NCI-H146 (cell line): Measurements from ENCODE around the gene PRAME.
"Not testable (repeated sequence)": the region's sequence is repeated elsewhere in the genome, so short reads cannot be mapped to it uniquely, and the experiment has no call there.

Source experiments
- DNase-seq: peaks from one replicate; lab custom pipeline; 2025; lab: John Stamatoyannopoulos, UW

PRAME gene, protein sequence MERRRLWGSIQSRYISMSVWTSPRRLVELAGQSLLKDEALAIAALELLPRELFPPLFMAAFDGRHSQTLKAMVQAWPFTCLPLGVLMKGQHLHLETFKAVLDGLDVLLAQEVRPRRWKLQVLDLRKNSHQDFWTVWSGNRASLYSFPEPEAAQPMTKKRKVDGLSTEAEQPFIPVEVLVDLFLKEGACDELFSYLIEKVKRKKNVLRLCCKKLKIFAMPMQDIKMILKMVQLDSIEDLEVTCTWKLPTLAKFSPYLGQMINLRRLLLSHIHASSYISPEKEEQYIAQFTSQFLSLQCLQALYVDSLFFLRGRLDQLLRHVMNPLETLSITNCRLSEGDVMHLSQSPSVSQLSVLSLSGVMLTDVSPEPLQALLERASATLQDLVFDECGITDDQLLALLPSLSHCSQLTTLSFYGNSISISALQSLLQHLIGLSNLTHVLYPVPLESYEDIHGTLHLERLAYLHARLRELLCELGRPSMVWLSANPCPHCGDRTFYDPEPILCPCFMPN

DNA sequence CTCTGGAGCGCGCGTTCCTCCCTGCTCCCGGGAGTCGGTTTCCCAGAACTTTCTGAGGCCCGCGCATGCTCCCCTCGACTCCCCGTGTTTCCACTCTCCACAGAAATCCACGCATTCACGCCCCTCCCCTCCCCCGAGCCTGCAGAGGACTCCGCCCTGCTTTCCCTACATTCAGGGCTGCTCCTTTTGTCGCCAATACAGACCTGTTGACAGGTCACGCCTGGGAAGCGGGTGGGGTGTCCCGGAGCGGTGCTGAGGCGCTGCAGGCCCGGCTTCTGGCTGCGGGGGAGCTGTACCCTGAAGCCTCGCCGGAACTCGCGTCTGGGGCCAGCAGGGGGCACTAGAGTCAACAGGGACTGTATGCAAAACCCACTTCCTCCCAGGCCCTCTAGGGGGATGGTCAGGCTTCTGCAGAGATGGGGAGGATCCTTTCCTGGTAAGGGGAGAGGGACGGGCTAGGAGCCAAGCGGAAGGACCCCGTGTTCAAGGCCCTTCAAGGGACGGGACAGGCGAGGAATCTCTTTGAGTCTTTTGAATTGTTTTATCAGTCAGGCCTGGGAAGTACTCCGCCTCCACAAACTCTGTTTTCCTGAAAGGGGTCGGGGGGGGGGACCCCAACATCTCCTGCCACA lies at the start of gene PRAME:
TSS of gene PRAME (minus strand) at position 294 of the 632 bp plus-strand sequence. CDS start 2,433 bp downstream, outside the sequence.
- DNase-seq, result peak; percentile 91

DNA sequence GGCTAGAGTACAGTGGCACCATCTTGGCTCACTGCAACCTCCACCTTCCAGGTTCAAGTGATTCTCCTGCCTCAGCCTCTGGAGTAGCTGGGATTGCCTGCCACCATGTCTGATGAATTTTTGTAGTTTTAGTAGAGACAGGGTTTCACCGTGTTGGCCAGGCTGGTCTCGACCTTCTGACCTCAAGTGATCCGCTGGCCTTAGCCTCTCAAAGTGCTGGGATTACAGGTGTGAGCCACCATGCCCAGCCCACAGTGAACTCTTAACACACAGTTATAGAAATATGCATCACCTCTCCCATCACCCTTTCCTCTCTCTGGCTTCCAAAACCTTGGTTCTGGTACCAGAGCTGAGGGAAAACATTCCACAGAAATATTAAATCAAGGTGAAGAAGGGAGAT lies 49.0 kb upstream of the PRAME start:
- not testable (repeated sequence) for DNase-seq

DNA sequence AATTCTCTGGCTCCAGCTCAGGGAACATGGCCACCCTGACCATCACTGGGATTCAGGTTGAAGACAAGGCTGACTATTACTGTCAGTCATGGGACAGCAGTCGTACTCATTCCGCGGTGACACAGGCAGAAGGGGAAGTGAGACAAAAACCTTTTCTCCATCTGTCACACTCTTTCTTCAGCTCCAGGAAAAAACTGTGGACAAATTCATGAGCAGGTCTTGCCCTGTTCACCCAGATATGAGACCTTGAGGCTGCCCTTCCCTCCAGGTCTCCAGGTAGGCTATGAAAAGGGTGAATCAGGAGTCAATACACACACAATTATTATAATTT lies 46.0 kb upstream of the PRAME start:
- no peak for DNase-seq

DNA sequence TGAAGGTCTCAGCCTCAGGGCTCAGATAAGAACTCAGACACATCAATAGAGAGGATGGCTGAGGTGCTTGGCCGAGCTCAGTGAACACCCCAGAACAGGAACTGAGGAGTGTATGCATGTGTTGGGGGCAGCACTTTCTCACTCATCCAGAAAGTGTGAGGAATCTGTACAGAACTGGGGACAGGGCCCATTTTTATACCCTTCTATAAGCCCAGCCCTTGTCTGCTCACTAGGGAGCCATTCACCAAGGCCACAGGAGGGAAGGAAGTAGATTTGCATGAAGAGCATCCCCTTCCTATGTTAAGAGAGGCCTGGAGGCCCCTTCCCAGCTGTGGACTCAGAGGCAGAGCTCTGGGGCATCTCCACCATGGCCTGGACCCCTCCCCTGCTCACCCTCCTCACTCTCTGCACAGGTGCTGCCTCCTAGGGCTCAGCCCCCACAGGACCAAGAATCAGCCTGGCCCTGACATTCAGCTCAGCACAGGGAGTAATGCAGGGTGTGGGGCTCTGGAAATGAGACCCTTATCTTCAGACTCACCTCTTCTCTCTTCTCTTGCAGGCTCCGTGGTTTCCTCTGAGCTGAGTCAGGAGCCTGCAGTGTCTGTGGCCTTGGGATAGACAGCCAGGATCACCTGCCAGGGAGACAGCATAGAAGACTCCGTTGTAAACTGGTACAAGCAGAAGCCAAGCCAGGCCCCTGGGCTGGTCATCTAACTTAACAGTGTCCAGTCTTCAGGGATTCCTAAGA lies 45.4 kb upstream of the PRAME start:
- DNase-seq, result no peak

DNA sequence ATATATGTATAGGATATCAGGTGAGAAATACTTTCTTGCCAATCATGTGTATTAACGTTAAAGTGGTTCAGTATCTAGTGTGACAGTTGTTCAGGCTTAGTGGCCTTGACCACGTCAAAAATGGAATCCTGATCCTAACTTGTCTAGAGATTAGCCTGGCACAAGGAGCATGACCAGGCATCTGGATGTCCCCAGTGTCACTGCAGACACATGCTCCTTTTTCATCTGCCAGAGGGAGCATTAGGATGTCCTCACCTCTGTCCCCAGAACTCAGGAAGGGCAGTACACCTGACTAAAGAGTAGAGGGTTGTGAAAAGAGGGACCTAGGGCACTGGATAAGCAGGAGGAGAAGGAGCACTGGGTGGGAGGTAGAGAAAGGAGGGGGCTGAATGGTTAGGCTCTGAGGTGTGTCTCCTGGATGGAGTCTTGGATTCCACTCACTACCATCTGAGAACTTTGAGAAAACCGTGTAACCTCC lies 44.4 kb upstream of the PRAME start:
- no peak for DNase-seq

DNA sequence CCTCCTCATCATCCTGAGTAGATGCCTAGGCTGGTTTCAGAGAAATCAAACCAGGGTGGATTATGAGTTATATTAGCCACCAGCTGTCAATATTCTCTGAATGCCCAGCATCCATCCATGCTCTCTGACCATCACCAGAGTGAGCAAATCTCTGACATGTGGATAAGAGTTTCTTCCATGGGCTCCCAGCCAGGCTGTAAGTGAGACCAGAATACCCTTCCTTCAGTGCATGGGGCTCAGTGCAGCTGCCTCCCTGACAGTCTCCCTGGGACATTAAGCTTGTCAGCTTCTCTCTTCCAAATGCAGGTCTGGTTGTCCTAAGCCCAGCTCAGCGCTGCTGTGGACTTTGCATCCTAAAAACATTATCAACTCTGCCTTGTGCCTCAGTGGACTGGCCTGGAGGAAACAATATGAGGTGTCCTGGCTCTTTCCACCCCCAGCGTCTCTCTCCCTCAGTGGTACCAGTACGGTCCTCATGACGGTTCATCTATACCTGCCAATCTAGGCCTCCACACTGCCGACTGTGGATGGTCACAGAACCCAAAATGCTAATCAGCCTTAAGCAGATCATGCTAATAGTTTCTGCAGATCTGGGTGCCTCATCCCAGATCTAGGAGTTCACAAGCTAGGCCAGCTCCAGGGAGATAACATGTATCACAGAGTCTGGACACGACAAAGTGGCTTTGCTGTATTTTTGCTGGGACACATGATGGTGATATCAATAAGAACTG lies 41.6 kb upstream of the PRAME start:
- DNase-seq, result no peak

DNA sequence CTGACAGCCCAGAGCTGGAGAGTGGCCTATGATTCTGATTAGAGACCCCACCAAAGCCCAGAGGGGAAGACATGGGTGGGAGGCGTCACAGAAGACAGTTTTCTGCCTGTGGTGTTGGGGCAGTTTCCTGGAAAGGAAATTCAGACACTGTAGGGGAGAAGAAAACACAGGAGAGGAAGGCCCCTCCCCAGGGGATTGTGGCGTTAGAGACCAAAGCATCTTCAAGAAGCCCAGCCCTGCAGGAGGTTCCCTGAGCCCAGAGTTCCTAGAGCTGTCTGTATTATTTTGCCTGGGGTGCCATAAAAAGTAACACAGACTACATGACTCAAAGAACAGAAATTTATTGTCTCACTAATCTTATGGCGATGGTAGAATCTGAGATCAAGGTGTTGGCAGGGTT lies 40.2 kb upstream of the PRAME start:
- DNase-seq, result no peak

DNA sequence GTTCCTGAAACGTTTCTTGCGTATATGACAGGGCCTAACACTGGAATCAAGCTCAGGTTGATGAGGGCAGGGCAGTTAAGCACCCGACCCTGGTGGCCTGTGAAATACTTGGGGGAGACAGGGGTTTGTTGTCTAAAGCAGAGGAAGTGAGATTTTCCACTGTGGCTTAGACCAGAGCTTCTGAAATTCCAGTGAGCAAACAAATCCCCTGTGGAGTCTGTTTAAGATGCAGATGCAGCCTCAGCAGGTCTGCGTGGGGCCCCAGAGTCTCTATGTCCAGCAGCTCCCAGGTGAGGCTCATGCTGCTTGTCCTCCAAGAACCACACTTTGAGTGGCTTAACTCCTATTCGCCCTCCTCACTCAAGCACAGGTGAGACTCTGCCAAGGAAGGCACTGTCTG lies 39.1 kb upstream of the PRAME start:
- peak; percentile 61 for DNase-seq

DNA sequence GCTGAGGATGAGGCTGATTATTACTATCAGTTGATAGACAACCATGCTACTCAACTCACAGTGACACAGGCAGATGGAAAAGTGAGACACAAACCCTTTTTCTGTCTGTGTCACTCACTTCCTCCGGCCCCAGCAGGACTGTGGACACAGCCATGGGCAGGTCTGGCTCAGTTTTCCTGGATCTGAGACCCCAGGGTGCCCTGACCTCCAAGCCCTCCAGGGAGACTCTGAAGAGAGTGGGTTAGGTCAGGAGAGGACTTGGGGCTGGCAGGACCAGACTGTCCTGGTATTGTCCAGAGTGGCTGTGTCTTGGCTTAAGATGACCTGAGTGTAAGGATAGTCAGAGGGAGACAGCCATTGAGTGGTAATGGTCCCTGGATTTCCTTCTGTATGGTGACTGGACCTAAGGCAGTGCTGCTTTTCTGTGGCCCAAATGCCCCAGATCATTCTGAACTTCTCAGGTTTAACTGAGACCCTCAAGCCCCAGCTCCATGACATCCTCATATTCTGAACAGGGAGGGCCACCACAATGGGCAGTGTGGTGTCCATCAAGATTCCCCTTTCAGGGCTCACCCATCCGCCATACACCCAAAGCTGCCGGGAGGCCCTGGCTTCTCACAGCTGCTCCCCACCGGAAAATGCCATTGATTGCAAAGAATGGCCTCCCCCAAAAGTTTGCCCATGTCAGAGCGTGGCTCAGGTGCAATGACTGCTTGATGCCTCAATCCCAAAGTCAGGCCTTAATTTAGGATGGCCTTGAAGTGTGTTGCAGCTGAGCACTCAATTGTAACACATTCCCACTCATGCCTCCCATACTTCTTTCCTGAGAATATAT lies 36.2 kb upstream of the PRAME start:
- no peak for DNase-seq

DNA sequence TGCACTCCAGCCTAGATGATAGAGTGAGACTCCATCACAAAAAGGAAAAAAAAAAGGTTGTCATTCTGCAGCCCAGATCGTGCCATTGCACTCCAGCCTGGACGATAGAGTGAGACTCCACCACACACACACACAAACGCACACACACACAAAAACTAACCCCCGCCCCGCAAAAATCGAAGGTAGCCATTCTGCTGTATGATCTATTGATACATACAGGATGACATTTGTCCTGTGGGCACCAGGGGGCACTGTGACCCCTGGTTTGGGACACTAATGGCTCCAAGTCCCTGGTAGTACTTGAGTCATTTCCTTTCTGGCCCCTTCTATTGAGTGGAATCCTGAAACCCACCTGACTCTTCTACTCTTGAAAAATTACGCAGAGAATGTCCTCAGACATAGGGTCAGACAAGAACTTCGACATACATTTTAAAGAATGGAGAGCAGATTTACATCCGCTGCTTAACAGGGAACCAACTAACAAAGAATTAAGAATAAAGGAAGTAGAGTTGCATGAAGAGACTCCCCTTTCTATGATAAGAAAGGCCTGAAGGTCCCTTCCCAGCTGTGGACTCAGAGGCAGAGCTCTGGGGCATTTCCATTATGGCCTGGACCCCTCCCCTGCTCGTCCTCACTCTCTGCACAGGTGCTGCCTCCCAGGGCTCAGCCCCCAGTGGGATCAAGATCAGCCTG lies 35.0 kb upstream of the PRAME start:
- DNase-seq, result peak; percentile 63

DNA sequence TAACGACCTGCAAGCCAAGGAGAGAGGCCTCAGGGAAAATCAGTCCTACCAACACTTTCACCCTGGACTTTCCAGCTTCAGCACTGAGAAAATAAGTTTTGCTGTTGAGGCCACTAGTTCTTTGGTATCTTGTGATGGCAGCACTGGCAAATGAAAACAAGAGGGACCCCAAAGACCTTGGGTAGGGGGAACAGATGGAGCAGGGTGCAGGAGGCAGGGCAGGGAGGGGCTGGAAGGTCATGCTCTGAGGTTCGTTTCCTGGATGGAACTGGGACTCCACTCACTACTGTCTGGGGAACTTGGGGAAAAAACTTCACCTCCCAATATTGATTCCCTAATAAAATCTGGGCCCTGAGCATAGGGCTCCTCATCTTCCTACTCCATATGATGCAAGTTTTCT lies 34.2 kb upstream of the PRAME start:
- no peak for DNase-seq

DNA sequence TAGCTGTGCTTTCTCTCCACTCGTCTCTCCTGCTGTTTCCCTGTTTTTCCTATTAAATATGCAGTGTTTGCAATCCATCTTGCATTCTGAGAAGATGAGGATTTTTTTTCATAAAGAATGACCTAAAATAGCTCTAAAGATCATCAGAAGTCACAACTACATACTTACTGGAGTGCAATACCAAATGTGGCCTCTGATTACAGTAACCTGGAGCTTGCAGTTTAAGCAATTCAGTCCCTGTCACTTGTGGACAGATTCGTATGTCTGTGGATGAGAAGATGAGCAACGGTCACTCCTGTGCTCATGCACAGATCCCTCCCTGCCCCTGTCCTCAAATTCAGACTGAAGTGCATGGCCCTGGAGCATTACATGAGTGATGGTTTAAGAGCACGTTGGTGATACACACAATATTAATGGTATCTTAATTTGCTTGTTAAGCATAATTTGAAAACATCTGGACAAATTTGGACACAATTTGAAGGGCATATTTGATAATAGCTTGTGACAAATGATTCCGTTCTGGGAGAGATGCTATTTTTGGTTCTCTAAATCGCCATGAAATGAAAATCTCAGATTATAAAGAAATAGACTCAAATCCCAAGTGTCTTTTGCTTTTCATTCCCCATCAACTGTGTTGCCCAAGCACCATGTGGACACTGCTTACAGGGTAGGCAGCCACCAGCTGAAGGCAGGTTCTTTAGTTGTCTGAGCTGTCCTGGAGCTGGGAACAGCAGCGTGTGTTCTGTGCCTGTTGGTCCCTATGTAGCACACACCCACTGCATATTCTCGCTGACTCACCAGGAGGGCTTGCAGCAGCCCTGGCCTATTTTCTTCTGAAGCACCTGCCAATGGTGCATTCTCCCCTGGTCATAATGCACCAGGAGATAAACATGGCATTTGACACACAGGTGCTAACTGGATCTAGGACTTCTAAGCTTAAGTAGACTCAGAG lies 32.6 kb upstream of the PRAME start:
- peak; percentile 55 for DNase-seq

DNA sequence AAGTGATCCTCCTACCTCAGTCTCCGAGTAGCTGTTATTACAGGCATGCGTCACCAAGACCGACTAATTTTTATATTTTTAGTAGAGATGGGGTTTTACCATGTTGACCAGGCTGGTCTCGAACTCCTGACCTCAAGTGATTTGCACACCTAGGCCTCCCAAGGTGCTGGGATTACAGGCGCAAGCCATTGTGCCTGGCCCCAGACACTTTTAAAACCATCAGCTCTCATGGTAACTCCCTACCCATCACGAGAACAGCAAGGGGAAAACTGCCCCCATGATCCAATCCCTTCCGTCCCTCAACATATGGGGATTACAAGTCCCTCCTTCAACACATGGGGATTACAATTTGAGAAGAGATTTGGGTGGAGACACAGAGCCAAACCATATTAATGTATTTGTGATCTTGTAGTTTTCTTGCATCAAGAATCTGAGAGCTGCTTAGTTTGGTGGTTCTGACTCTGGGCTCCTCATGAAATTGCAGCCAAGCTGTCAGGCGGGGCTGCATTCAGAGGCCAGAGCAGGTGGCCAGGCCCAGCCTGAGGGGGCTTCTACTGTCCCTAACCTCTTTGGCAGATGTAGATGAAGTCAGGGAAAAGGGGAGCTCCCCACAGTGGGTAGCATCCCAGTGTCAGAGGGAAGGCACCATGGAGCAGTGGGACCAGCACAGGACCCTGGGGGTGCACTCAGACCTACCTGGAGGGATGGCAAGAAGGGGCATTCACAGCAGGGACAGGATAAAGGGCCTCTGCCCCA lies 31.2 kb upstream of the PRAME start:
- no peak for DNase-seq

DNA sequence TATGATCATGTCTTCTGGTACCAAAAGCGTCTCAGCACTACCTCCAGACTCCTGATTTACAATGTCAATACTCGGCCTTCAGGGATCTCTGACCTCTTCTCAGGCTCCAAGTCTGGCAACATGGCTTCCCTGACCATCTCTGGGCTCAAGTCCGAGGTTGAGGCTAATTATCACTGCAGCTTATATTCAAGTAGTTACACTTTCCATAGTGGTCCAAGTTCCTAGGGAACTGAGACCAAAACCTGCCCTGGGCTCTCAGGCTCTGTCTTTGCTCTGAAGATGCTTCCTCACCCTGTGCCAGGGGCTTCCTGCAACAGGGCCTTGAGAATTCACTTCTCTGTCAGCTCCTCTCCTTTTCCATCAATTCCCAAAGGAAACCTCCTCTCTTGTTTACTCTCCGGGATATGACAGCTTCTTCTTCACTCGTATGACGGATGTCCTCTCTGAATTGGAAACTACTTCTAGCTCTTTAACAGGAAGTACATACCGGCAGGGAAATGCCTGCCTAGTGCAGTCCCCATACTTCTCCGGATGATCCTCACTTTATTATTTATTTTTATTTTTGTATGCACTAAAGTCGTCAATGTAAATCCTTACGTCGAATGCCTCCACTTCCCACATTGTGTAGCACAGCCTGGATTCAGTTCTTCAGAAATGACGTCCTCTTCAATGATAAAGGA lies 29.6 kb upstream of the PRAME start:
- DNase-seq, result no peak

DNA sequence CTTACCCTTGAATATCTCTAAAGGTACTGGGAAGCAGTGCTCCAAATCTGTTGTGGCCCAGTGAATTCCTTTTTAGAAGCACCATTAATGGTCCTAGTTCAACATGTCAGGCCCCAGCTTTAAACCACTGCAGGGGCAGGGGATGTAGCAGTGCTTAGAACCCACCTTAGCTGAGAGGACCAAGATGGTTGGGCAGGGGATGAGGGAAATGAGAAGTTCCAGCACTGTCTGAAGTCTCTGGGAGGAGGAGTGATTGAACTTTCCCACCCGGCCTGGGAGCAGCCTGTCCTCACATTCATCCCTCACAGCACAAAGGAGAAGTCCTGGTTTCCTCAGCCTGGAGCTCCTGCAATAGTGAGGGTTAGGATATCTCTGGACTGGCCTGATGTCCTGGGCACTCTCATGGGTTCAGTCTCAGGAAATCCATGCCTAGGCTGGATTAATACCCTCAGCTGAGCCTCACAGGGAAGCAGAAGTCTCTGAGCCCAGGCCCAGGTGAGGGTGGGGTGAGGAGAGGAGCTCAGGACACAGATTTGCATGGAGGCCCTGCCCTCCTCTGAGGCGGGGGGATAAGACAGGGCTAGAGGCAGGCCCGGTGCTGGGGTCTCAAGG lies 28.6 kb upstream of the PRAME start:
- DNase-seq, result no peak

DNA sequence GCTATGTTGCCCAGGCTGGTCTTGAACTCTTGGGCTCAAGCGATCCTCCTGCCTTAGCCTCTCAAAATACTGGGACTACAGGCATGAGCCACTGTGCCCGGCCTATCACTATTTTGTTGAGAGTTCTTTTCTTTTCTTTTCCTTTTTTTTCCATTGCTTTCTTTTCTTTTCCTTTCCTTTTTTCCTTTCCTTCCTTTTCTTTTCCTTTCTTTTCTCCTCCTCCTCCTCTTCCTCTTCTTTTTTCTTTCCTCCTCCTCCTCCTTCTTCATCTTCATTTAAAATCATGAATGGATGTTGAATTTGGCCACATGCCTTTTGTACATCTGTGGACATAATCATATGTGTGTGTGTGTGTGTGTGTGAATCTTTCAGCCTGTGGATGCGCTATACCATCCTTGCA lies 25.7 kb upstream of the PRAME start:
- no peak for DNase-seq

DNA sequence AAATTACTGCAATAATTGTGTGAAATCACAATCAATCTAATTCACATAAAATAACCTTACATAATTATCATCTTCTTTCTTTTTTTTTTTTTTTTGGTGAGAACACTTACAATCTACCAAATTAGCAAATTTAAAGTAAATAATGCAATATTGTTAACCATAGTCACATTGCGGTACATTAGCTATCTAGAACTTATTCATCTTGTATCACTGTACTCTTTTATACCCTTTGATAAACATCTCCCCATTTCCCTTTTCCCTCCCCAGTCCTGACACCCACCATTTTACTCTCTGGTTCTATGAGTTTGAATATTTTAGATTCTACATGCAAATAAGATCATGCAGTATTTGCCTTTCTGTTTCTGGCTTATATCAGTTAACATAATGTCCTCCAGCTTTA lies 24.0 kb upstream of the PRAME start:
- DNase-seq, result no peak

DNA sequence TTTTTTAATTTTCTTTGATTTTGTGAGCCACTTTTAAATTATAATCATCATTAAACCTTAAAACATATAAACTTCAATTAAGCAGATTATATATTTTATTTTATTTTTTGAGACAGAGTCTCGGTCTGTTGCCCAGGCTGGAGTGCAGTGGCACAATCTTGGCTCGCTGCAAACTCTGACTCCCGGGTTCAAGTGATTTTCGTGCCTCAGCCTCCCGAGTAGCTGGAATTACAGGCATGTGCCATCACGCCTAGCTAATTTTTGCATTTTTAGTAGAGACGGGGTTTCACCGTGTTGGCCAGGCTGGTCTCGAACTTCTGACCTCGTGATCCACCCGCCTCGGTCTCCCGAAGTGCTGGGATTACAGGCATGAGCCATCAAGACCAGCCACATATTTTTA lies 22.5 kb upstream of the PRAME start:
- not testable (repeated sequence) for DNase-seq
